ENCODE data around the gene MAN2B1.
"Not testable (repeated sequence)": the region's sequence is repeated elsewhere in the genome, so short reads cannot be mapped to it uniquely, and the experiment has no call there.

MAN2B1 gene

GRCh38 chr19:12666265-12667048, at the start of gene MAN2B1, which contains the start of gene WDR83:
TSS of gene MAN2B1 (minus strand) at chr19:12666742. CDS start at chr19:12666701, 41 bp downstream.
TSS of gene WDR83 (plus strand) at chr19:12666807. CDS start at chr19:12669791, 2,984 bp downstream.
- DNase-seq: no peak

GRCh38 chr19:12715929-12716328, 49.4 kb upstream of the MAN2B1 start:
- DNase-seq: no peak

GRCh38 chr19:12715102-12715501, 48.6 kb upstream of the MAN2B1 start:
- DNase-seq: no peak

- not testable (repeated sequence) for DNase-seq
These were observed 46.8 kb upstream of the MAN2B1 start for GRCh38 chr19:12713304-12713703.

- DNase-seq: not testable (repeated sequence)
These were observed 45.5 kb upstream of the MAN2B1 start for GRCh38 chr19:12712077-12712476.

DNA sequence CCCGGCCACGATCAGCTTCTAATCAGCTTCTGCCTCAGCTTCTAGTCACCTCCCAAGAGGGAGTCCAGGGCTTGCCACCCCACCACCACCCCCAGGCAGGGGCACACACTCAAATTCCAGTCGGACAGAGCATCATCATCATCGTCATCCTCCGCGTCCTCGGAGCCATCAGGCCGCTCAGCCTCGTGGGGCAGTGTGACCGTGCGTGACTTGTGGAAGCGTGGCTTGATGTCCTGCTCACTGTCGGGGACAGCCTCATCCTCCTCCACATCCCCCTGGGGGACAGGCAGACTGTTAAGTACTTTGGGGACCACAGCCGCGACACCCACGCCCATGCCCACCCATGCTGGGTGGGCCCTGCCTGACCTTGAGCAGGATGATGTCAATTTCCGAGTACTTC, 44.6 kb upstream of the MAN2B1 start:
- no peak for DNase-seq

GRCh38 chr19:12708641-12709040, 42.1 kb upstream of the MAN2B1 start:
- no peak for DNase-seq

DNA sequence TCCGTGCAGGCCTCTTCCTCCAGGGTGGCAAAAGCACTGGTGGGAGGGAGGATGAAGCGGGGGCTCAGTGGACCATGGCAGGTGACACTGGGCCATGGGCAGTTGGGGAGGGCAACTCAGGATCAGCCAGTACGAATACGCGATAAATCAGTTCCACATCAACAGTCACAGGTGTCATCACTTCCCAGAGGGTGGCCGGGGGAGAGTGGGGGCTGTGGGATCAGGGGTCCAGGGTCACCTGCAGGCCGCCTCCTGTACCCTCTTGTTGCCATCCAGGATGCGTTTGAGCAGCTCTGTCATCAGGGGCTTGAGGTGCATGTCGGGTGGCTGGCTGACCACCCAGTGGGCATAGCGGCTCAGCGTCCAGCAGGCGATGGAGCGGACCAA, 39.8 kb upstream of the MAN2B1 start:
- DNase-seq: no peak

DNA sequence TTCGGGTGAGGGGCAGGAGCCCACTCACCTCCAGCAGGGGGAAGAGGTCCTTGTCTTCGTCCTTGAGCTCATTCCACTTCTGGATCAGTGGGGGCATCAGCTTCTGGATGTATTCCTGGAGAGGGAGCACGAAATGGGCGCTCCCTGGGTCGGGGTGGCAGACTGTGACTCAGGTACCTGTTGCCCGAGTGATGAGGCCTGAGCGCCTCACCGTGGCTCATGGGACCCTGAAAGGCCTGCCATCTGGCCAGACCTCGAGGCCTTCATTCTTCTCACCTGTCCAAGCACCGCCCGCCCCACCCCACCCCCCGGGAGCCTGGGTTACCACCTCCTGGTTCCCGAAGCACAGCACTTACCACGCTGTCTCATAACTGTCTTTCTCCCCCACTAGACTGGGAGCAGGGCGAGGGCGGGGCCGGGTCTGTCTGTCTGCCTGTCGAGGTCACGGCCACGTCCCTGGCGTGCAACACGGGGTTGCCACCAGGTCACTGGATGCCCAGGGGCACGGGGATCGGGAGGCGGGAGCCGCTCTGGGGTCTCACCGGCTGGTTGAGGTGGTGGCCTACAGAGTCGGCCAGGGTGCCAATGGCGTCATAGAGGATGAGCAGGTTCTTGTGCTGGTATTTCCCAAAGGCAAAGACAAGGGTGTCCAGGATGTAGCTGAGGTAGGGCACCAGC, 39.3 kb upstream of the MAN2B1 start:
- DNase-seq: no peak

GRCh38 chr19:12705169-12705568, 38.6 kb upstream of the MAN2B1 start:
- no peak for DNase-seq

- DNase-seq: peak; percentile 6
These were observed 36.5 kb upstream of the MAN2B1 start for GRCh38 chr19:12703046-12703445.

GRCh38 chr19:12701596-12702282, 35.2 kb upstream of the MAN2B1 start:
- DNase-seq: no peak

GRCh38 chr19:12698138-12698537, 31.6 kb upstream of the MAN2B1 start:
- no peak for DNase-seq

DNA sequence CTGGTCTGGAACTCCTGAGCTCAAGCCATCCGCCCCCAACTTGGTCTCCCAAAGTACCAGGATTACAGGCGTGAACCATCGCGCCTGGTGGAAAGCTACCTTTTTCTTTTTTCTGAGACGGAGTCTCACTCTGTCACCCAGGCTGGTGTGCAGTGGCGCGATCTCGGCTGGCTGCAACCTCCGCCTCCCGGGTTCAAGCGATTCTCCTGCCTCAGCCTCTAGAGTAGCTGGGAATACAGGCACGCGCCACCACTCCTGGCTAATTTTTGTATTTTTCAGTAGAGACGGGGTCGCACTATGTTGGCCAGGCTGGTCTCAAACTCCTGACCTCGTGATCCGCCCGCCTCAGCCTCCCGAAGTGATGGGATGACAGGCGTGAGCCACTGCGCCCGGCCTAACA, 30.9 kb upstream of the MAN2B1 start:
- not testable (repeated sequence) for DNase-seq

GRCh38 chr19:12696366-12697335, 30.1 kb upstream of the MAN2B1 start, which contains the start of gene FBXW9:
TSS of gene FBXW9 (minus strand) at chr19:12696631. CDS start at chr19:12696581, 50 bp downstream.
- peak; percentile 83 for DNase-seq

- DNase-seq: no peak
These were observed 29.4 kb upstream of the MAN2B1 start for GRCh38 chr19:12695997-12696365.

- no peak for DNase-seq
These were observed 29.0 kb upstream of the MAN2B1 start for GRCh38 chr19:12695514-12695913.

DNA sequence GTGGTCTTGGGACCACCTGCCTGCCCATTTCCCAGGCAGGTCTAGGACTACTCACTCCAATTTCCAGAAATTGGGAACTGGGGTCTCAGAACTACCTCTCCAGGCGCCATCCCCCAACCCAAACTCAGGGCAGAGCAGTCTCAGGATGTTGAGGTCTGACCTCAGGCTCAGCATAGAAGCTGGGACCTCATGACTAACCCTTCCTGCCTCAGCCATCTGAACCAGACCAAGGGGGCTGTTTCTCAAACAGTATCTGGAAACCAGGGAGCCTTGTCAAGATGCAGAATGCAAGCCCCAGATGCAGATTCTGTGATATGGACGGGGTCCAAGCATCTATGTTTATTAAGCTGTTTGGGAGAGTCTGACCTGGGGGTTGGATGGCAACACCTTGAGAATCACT, 28.6 kb upstream of the MAN2B1 start:
- no peak for DNase-seq

GRCh38 chr19:12694641-12695040, 28.1 kb upstream of the MAN2B1 start:
- no peak for DNase-seq

DNA sequence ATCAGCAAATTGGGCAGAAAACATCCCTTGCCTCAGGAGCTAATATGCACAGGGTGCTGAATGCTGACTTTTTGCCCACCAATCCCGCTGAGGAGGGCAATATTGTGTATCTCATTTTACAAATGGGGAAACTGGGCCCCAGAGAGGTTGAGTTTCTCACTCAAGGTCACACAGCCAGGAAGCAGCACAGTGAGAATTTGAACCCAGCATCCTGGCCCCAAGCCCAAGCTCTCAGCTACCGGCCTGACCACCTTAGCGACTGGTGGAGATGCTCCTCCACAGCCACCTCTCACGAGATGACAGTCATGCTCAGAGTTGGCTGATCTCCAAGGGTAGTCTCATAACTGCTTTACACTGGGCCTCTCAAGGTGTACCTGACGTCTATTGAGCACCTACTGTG, 26.4 kb upstream of the MAN2B1 start:
- no peak for DNase-seq

- DNase-seq: no peak
These were observed 23.2 kb upstream of the MAN2B1 start for GRCh38 chr19:12689581-12690216.

DNA sequence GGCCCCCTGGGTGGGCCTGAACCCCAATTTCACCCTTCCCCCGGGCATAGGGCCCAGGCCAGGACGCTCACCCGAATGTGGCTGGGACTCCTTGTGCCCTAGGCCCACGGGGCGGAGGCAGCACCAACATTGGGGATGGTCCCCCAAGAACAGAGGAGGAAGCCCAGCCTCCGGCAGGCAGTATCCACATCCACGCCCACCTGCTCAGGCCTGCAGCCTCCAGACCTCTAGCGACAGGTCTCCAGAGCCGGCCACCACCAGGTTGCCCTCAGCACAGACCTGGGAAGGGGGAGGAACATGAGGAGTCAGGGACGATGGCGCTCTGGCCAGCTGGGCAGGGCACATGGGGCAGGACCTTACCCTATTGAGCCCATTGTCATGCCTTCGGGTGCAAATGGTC, 22.5 kb upstream of the MAN2B1 start:
- DNase-seq: no peak

All from DMS153 (cell line).